WI38 (cell line): ENCODE measurements around the gene ENTPD2.
A peak's percentile ranks its signal among the peaks of the same experiment; 100 is the strongest.

Experiments used
- H3K4me3 ChIP-seq: 2 replicates; pipeline ENCODE4 v1.5.1; 2011; ENCODE audit warnings: low read depth, mild to moderate bottlenecking, control low read depth, low read length
- CTCF ChIP-seq: IDR thresholded peaks from 2 replicates; pipeline ENCODE4 v1.5.1; 2012; ENCODE audit warnings: low read depth, mild to moderate bottlenecking, control low read depth, low read length

Gene ENTPD2

DNA sequence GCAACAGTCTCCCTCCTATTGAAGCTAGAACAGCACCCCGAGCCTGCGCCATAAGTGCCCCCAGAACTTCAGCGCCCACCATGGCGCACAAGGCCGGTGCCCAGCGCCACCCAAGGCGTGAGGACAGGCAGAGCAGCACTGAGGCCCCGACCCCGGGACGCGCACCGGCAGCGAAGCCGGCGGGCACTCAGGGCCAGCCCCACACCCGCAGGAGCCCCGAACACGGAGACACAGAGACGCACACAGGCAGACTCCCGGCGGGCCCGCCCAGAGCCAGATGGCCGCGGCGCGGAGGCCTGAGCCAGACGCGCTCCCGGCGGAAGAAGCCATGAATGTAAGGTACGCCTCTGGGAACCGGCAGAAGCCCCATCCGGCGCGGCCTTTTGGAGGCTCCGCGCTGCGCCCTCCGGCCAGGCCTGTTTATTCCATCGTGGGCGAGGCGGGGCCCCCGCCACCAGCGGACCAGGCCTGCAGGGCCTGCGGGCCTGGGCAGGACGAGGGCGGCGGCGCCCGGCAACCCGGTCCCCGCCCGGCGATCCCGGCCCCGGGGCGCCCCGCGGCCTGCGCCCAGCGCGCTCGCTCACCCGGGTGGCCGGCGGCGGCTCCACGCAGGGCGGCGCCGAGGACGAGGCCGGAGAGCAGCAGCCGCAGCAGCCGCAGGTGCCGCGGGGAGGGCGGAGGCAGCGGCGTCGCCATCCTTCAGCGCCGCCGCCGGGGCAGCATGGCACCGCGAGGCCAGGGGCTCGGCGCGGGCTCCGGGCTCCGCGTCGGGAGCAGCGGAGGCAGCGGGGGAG, 8.4 kb downstream of the ENTPD2 start:
- peak overlapping the region; percentile 61 for H3K4me3 ChIP-seq
- no peak for TF ChIP-seq CTCF

DNA sequence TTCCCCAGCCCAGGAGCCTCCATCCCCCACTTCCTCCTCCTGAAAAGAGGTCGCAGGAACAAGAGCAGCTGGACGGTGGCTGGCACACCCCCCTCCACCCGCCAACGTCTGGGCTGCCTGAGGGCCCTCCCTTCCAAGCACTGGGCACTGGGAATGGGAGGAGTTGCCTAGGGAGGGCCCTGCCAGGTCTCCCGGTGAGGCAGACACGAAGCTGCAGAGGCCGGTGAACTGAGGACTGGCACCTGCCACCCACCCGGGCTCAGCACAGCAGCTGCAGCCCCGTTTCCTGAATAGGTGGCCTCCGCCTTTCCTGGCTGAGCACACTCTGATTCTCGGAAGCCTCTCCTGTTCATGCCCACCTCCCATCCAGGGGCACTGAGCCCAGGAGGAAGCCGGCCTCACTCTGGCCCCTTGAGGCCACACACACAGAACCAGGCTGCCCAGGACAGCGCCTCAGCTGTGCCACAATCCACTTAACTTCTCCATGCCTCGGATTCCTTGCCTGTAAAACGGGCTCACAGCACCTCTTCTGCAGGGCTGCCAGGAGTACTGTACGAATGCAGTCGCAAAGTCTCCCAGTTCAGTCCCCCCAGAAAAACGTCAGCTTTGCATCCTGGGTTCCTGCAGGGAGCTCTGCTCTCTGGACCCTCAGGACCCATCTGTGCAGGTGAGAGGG, 9.2 kb downstream of the ENTPD2 start:
- peak overlapping the region; percentile 61 for H3K4me3 ChIP-seq
- no peak for TF ChIP-seq CTCF

DNA sequence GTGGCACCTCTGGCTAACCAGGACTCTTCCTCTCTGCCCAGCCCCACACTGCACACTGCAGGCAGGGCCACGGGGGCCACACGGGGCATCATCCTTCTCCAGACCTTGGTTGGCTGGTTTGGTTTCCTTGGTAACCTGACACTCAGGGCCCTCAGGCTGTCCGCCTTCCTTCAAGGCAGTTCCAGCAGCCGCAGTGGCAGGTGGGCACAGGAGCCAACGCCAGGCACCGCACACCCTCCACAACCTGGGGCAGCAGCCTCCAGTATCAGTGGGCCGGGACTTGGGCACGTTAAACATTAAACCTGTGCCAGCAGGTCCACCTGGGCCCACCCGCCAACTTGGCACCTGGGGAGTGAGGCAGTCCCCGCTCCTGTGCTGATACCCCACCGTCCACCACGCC, 9.8 kb downstream of the ENTPD2 start:
- no peak for TF ChIP-seq CTCF
- no peak overlapping the region for H3K4me3 ChIP-seq

DNA sequence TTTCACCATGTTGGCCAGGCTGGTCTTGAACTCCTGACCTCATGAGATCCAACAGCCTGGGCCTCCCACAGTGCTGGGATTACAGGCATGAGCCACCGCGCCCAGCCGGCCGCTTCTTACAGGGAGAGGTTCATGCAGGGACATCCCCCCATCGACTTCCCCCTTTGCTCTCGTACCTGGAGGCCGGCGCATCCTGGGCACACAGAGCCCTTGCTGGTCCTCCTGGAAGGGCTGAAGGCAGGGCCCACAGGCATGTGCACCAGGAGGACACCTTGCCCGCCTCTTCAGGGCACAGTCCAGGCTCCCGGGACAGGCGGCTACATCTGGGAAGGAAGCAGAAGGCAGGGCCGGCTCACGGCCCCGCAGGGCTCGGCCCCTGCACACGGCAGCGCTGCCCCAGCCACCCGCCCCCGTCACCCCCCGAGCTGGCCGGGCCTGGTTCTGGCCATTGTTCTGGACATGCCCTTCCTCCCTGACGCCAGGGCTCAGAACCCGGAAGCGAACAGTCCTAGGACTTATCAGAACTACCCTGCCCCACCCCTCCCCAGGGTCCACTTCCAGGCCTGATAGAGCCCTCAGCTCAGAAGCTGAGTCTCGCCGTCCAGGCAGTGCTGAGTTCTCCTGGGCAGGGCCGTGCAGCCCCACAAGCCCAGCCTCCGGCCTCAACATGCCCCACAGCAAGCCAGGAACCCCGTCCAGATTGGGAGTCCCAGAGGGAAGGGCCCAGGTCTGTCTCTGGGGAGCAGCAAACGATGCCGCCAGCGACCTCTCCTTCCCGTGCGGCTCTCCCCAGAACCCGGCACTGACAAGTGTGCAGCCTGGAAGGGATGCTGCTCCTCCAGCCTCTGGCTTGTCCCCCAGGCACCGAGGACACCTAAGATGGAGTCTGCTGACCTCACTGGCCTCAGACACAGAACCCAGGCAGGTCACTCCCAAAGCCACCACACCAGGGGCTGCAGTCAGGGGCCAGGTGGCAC, 10.8 kb downstream of the ENTPD2 start:
- TF ChIP-seq CTCF: no peak
- H3K4me3 ChIP-seq: no peak overlapping the region

GRCh38 chr9:137041124-137041523, 12.7 kb downstream of the ENTPD2 start:
- no peak for TF ChIP-seq CTCF
- no peak overlapping the region for H3K4me3 ChIP-seq

DNA sequence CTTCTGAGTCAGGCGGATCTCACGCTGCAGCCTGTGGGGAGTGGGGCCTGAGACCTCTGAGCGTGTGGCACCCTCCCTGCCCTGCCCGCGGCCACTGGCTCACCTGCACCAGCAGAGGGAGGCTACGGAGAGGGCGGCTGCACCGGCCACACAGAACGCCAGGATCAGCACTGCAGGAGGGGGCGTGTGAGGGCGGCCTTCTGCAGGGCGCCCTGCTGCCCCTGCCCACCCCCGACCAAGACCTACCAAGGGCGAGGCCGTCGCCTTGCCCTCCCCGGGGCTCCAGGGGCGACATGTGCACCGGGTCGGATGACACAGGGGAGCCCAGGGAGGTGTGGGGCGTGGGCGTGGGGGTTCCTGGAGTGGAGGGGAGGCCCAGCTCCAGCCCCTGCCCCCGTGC, 13.3 kb downstream of the ENTPD2 start:
- TF ChIP-seq CTCF: no peak
- H3K4me3 ChIP-seq: no peak overlapping the region
